Lung (tissue), 12 donors: ENCODE data around the gene SDR9C7. TPM values are rescaled to one million over a fixed set of nuclear protein-coding genes. Genes with fewer than 3 reads are reported as not detected.
"Not testable (repeated sequence)": the region's sequence is repeated elsewhere in the genome, so short reads cannot be mapped to it uniquely, and the experiment has no call there.

ENCODE experiments used
- ATAC-seq: fragments of 200-7000 bp; cut with Tn5 transposase; one replicate; pipeline ENCODE4 v1.9.1; 2020; ENCODE audit warnings: moderate number of reproducible peaks; ENCODE audit not compliant: insufficient read depth, low FRiP score
- DNase-seq, 3 donors: peaks; one replicate each; pipeline ENCODE4 v3.0.0-alpha.2; 2013 to 2017
- H3K27ac ChIP-seq, 2 donors: one replicate each; pipeline ENCODE4 v1.5.1; 2013; ENCODE audit warnings: mild to moderate bottlenecking in 2 of 2, moderate library complexity in 2 of 2, control low read depth in 1 of 2, inconsistent platforms in 1 of 2, low read depth in 1 of 2, low read length in 1 of 2
- H3K27me3 ChIP-seq, 3 donors: one replicate each; pipeline ENCODE4 v1.5.1; 2013; ENCODE audit warnings: low read length in 2 of 3; ENCODE audit not compliant: control insufficient read depth in 3 of 3, insufficient read depth in 3 of 3
- H3K36me3 ChIP-seq, 4 donors: one replicate each; pipeline ENCODE4 v1.5.1; 2013; ENCODE audit warnings: low read length in 4 of 4, mild to moderate bottlenecking in 1 of 4, moderate library complexity in 1 of 4; ENCODE audit not compliant: control insufficient read depth in 4 of 4, insufficient read depth in 4 of 4
- H3K4me1 ChIP-seq, 5 donors: one replicate each; pipeline ENCODE4 v1.5.1; 2013; ENCODE audit warnings: low read length in 5 of 5, mild to moderate bottlenecking in 2 of 5, moderate library complexity in 1 of 5; ENCODE audit not compliant: control insufficient read depth in 5 of 5, insufficient read depth in 5 of 5
- H3K4me3 ChIP-seq: one replicate; pipeline ENCODE4 v1.5.1; 2013; ENCODE audit warnings: mild to moderate bottlenecking, control low read depth, moderate library complexity
- H3K9ac ChIP-seq, 2 donors: one replicate each; pipeline ENCODE4 v1.5.1; 2013; ENCODE audit warnings: low read length in 2 of 2, control low read depth in 1 of 2; ENCODE audit not compliant: insufficient read depth in 1 of 2
- H3K9me3 ChIP-seq, 4 donors: one replicate each; pipeline ENCODE4 v1.5.1; 2013; ENCODE audit warnings: low read length in 3 of 4, mild to moderate bottlenecking in 1 of 4, moderate library complexity in 1 of 4; ENCODE audit not compliant: control insufficient read depth in 4 of 4, insufficient read depth in 3 of 4
- CTCF ChIP-seq: IDR thresholded peaks from 2 replicates; pipeline ENCODE4 v1.5.1; 2012; ENCODE audit warnings: mild to moderate bottlenecking; ENCODE audit errors: control extremely low read depth, extremely low read depth
- WGBS, 2 donors: extraction: QIAGEN DNeasy Blood & Tissue Kit; methylation state at CpG; one replicate each; pipeline ENCODE4 v1.1.7; 2013; 5-methylcytosine and 5-hydroxymethylcytosine counted together
- polyA plus RNA-seq, 2 donors: library from polyadenylated mRNA; stranded (reverse); fragments of 200-250 nt; gene quantifications; one replicate each; pipeline ENCODE4 v1.2.1, GENCODE V29; 2013
- total RNA-seq, 2 donors: library from RNA; depleted of rRNA in 1 of 2; stranded (reverse); fragments of >200 nt in 1 of 2; gene quantifications; one replicate each; pipeline ENCODE4 v1.2.1, GENCODE V29; 2014 to 2021
- donor health status: control.
- donor health status: control.
- donor health status: Bipolar disorder and iron deficiency.
- donor health status: healthy.
- donor health status: DM: yes; HTN: yes; CAD: no.

SDR9C7 gene
- total and polyA plus RNA-seq, 4 donors = not detected

- ATAC-seq = no peak
- no peak overlapping the region for H3K27ac ChIP-seq
- H3K4me3 ChIP-seq = no peak overlapping the region
- no peak for TF ChIP-seq CTCF
- no peaks in the 10 kb centered on the region for H3K27me3 ChIP-seq
- WGBS, 2 donors = 95 to 96% methylated on average over 6 of the region's 6 CpGs
- DNase-seq = no peak
- H3K36me3 ChIP-seq = no peaks in the 10 kb centered on the region
- H3K9ac ChIP-seq = no peak overlapping the region
- H3K4me1 ChIP-seq = no peaks in the 10 kb centered on the region
- no peaks in the 10 kb centered on the region for H3K9me3 ChIP-seq
Measured at GRCh38 chr12:56980268-56980667, 46.1 kb upstream of the SDR9C7 start.

GRCh38 chr12:56979628-56980027 lies 45.4 kb upstream of the SDR9C7 start:
- no peak for DNase-seq
- H3K36me3 ChIP-seq = no peaks in the 10 kb centered on the region
- no peaks in the 10 kb centered on the region for H3K9me3 ChIP-seq
- H3K4me1 ChIP-seq = no peaks in the 10 kb centered on the region
- no peak for TF ChIP-seq CTCF
- no peak overlapping the region for H3K4me3 ChIP-seq
- H3K27ac ChIP-seq = no peak overlapping the region
- WGBS, 2 donors = 95 to 97% methylated on average over 3 of the region's 3 CpGs
- ATAC-seq = no peak
- no peaks in the 10 kb centered on the region for H3K27me3 ChIP-seq
- no peak overlapping the region for H3K9ac ChIP-seq

- WGBS, 2 donors = 78 to 90% methylated on average over 3 of the region's 3 CpGs
- H3K36me3 ChIP-seq = no peaks in the 10 kb centered on the region
- no peaks in the 10 kb centered on the region for H3K4me1 ChIP-seq
- no peaks in the 10 kb centered on the region for H3K9me3 ChIP-seq
- no peak overlapping the region for H3K27ac ChIP-seq
- H3K27me3 ChIP-seq = no peaks in the 10 kb centered on the region
- TF ChIP-seq CTCF = no peak
- ATAC-seq (no peak), DNase-seq (no peak)
- no peak overlapping the region for H3K9ac ChIP-seq
- no peak overlapping the region for H3K4me3 ChIP-seq
Measured at GRCh38 chr12:56978397-56979138, 44.4 kb upstream of the SDR9C7 start.

- H3K9ac ChIP-seq = not testable (repeated sequence)
Measured at GRCh38 chr12:56977361-56977760, 43.2 kb upstream of the SDR9C7 start.

GRCh38 chr12:56974224-56974623 lies 40.0 kb upstream of the SDR9C7 start:
- ATAC-seq, H3K9me3 ChIP-seq, H3K4me3 ChIP-seq, DNase-seq, H3K4me1 ChIP-seq, H3K27ac ChIP-seq, H3K9ac ChIP-seq, H3K36me3 ChIP-seq, H3K27me3 ChIP-seq: not testable (repeated sequence)
- WGBS, 2 donors = 77 to 92% methylated on average over 3 of the region's 3 CpGs

More at GRCh38 chr12:56977361-56977760, 43.2 kb upstream of the SDR9C7 start:
- H3K4me3 ChIP-seq, H3K27ac ChIP-seq, H3K9me3 ChIP-seq, ATAC-seq, H3K4me1 ChIP-seq, H3K36me3 ChIP-seq, DNase-seq, H3K27me3 ChIP-seq: not testable (repeated sequence)
- 93 to 94% methylated on average over 4 of the region's 4 CpGs for WGBS, 2 donors

- WGBS, 2 donors = 68 to 72% methylated on average over 6 of the region's 6 CpGs
- not testable (repeated sequence) for ATAC-seq
Measured at GRCh38 chr12:56968910-56969309, 34.7 kb upstream of the SDR9C7 start.

More at GRCh38 chr12:56968910-56969309, 34.7 kb upstream of the SDR9C7 start:
- H3K27ac ChIP-seq, H3K36me3 ChIP-seq, DNase-seq, H3K9me3 ChIP-seq, H3K9ac ChIP-seq, H3K4me3 ChIP-seq, H3K27me3 ChIP-seq, H3K4me1 ChIP-seq: not testable (repeated sequence)
